Measurements from ENCODE around the gene RIC1. TPM values are rescaled to one million over a fixed set of nuclear protein-coding genes. Genes with fewer than 3 reads are reported as not detected.

The RIC1 gene
- total RNA-seq, 1 experiment from 2014 or later, result 18.6 TPM

DNA sequence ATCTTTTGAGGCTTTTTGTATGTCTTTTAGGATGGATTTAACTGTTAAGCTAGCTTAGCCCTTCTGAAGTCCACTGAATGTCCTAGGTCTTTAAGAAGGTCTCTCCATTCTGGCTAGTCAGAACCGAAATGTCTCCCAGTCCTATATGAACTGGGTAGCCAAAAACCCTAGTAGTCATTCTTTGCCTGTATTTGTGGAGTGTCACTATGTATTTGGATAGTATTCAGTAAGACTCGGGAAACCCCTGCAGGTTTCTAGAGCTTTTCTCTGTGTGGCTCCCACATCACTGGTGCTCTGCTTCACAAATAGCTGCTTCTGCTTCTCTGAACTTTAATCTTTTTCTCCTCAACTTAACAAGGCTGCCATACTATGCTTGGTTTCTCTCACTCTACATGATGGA is 68.0 kb downstream of the RIC1 start:
- H3K27ac Mint-ChIP-seq (ENCODE audit: unreplicated experiment), result no peak overlapping the region
- no peaks in the 10 kb centered on the region for H3K27me3 ChIP-seq (replicated peaks; ENCODE audit: control insufficient read depth, insufficient read depth, low read length)
- intact Hi-C loops (cut with micrococcal nuclease; ENCODE audit: unreplicated experiment), result no loop called here
- H3K36me3 ChIP-seq (ENCODE audit: control insufficient read depth, insufficient read depth, low read length), result no peaks in the 10 kb centered on the region
- no peaks in the 10 kb centered on the region for H3K9me3 ChIP-seq
- ChIA-PET CTCF (no interaction called here), POLR2A (no interaction called here)
- TF ChIP-seq, protein P1, sequence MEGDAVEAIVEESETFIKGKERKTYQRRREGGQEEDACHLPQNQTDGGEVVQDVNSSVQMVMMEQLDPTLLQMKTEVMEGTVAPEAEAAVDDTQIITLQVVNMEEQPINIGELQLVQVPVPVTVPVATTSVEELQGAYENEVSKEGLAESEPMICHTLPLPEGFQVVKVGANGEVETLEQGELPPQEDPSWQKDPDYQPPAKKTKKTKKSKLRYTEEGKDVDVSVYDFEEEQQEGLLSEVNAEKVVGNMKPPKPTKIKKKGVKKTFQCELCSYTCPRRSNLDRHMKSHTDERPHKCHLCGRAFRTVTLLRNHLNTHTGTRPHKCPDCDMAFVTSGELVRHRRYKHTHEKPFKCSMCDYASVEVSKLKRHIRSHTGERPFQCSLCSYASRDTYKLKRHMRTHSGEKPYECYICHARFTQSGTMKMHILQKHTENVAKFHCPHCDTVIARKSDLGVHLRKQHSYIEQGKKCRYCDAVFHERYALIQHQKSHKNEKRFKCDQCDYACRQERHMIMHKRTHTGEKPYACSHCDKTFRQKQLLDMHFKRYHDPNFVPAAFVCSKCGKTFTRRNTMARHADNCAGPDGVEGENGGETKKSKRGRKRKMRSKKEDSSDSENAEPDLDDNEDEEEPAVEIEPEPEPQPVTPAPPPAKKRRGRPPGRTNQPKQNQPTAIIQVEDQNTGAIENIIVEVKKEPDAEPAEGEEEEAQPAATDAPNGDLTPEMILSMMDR (IDR thresholded peaks at IDR 0.05; ENCODE audit: insufficient read depth in 1 of 2, low read depth in 1 of 2, low read length in 1 of 2, severe bottlenecking in 1 of 2, unreplicated experiment in 1 of 2), result no peak
- BruUV-seq (replicated peaks), result no TSS peak
- peaks cover 26% of the 10 kb centered on the region for H3K4me1 ChIP-seq
- peaks cover 19% of the 10 kb centered on the region for H3K4me1 Mint-ChIP-seq (ENCODE audit: low read depth, unreplicated experiment)
- no peak overlapping the region for H3K4me3 ChIP-seq (ENCODE audit: low read depth, low read length)
- no peaks in the 10 kb centered on the region for H3K27me3 Mint-ChIP-seq (ENCODE audit: insufficient read depth, unreplicated experiment)
- no peak for DNase-seq
- H3K36me3 Mint-ChIP-seq (ENCODE audit: insufficient read depth, unreplicated experiment), result peaks cover 10% of the 10 kb centered on the region
- no peaks in the 10 kb centered on the region for H3K9me3 Mint-ChIP-seq (ENCODE audit: unreplicated experiment)
- H3K4me3 Mint-ChIP-seq (ENCODE audit: unreplicated experiment), result no peak overlapping the region

GRCh38 chr9:5698004-5698403 is 69.1 kb downstream of the RIC1 start:
- H3K27me3 Mint-ChIP-seq (ENCODE audit: insufficient read depth, unreplicated experiment), result no peaks in the 10 kb centered on the region
- no peaks in the 10 kb centered on the region for H3K9me3 ChIP-seq
- no peaks in the 10 kb centered on the region for H3K27me3 ChIP-seq (replicated peaks; ENCODE audit: control insufficient read depth, insufficient read depth, low read length)
- BruUV-seq (replicated peaks), result no TSS peak
- H3K4me3 ChIP-seq (ENCODE audit: low read depth, low read length), result no peak overlapping the region
- H3K4me3 Mint-ChIP-seq (ENCODE audit: unreplicated experiment), result no peak overlapping the region
- ChIA-PET POLR2A (no interaction called here), CTCF (no interaction called here)
- no peaks in the 10 kb centered on the region for H3K36me3 ChIP-seq (ENCODE audit: control insufficient read depth, insufficient read depth, low read length)
- TF ChIP-seq, protein P1 (IDR thresholded peaks at IDR 0.05; ENCODE audit: insufficient read depth in 1 of 2, low read depth in 1 of 2, low read length in 1 of 2, severe bottlenecking in 1 of 2, unreplicated experiment in 1 of 2), result no peak
- no peak for DNase-seq
- H3K9me3 Mint-ChIP-seq (ENCODE audit: unreplicated experiment), result no peaks in the 10 kb centered on the region
- H3K4me1 ChIP-seq, result peaks cover 26% of the 10 kb centered on the region
- intact Hi-C loops (cut with micrococcal nuclease; ENCODE audit: unreplicated experiment), result no loop called here
- peaks cover 19% of the 10 kb centered on the region for H3K4me1 Mint-ChIP-seq (ENCODE audit: low read depth, unreplicated experiment)
- H3K27ac Mint-ChIP-seq (ENCODE audit: unreplicated experiment), result no peak overlapping the region
- peaks cover 14% of the 10 kb centered on the region for H3K36me3 Mint-ChIP-seq (ENCODE audit: insufficient read depth, unreplicated experiment)

DNA sequence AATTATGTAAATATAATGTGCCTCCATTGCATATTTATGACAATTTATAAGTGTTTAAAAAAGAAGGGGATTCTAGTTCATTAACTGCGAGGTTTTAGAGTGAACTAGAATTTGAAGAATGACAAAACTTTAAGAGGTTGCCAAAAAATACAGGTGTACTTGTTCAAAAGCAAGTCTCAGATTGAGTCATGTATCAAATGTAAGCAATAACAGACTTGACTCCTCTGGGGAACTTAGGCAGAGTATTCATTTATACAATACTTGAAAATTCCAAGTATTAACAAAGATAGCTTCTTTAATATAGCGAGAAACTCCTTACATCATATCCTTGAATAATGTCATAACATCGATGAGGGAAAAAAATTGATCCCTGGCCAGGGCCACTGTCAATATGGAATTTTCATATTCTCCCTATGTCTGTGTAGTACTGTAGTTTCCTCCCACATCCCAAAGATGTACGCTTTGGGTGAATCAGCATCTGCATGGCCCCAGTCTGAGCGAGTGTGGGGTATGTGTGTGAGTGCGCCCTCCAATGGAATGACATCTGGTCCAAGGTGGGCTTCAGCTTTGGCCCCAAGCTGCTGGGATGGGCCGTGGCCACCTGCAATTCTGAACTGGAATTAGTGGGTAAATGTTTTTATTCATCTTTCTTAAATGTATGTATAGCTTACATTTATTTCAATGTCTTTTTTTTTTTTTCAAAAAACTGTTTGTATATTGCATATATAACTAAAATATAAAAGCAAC is 70.1 kb downstream of the RIC1 start:
- BruUV-seq (replicated peaks), result no TSS peak
- Mint-ChIP-seq H3K4me1 (ENCODE audit: low read depth, unreplicated experiment) (peaks cover 19% of the 10 kb centered on the region), H3K36me3 (ENCODE audit: insufficient read depth, unreplicated experiment) (peaks cover 14% of the 10 kb centered on the region), H3K9me3 (ENCODE audit: unreplicated experiment) (no peaks in the 10 kb centered on the region), H3K27ac (ENCODE audit: unreplicated experiment) (no peak overlapping the region), H3K27me3 (ENCODE audit: insufficient read depth, unreplicated experiment) (no peaks in the 10 kb centered on the region), H3K4me3 (ENCODE audit: unreplicated experiment) (no peak overlapping the region)
- Histone ChIP-seq H3K27me3 (replicated peaks; ENCODE audit: control insufficient read depth, insufficient read depth, low read length) (no peaks in the 10 kb centered on the region), H3K4me1 (peaks cover 26% of the 10 kb centered on the region), H3K4me3 (ENCODE audit: low read depth, low read length) (no peak overlapping the region), H3K36me3 (ENCODE audit: control insufficient read depth, insufficient read depth, low read length) (no peaks in the 10 kb centered on the region), H3K9me3 (no peaks in the 10 kb centered on the region)
- POLR2A ChIA-PET, result no interaction called here
- TF ChIP-seq, protein P1 (IDR thresholded peaks at IDR 0.05; ENCODE audit: insufficient read depth in 1 of 2, low read depth in 1 of 2, low read length in 1 of 2, severe bottlenecking in 1 of 2, unreplicated experiment in 1 of 2), result no peak
- no peak for DNase-seq
- intact Hi-C loops (cut with micrococcal nuclease; ENCODE audit: unreplicated experiment), result no loop called here
- CTCF ChIA-PET, result no interaction called here

Measured in Caco-2 (cell line).